Testis (tissue), 2 donors: ENCODE data around the gene AGBL1.

ENCODE experiments used
- CTCF ChIP-seq, 3 experiments: fragments of 450-650 bp in 2 of 3; fragments of 200-600 bp in 1 of 3; sonication (generic) in 1 of 3; IDR thresholded peaks; one replicate each; pipeline ENCODE4 v1.5.1; 2016 to 2019; ENCODE audit warnings: antibody characterized with exemption in 3 of 3, mild to moderate bottlenecking in 2 of 3, moderate library complexity in 1 of 3
- POLR2A ChIP-seq: fragments of 450-650 bp; IDR thresholded peaks from one replicate; pipeline ENCODE4 v1.6.1; 2017; ENCODE audit warnings: antibody characterized with exemption, mild to moderate bottlenecking, moderate library complexity

GRCh38 chr15:86355801-86356200 is 276.1 kb downstream of the AGBL1 start:
- TF ChIP-seq CTCF (IDR thresholded peaks at IDR 0.05), result no peak
- TF ChIP-seq POLR2A, result no peak
